ENCODE results near the gene TPPP2.

The TPPP2 gene

GRCh38 chr14:21017528-21018245 is 12.3 kb upstream of the TPPP2 start:
- no peak for FAIRE-seq

DNA sequence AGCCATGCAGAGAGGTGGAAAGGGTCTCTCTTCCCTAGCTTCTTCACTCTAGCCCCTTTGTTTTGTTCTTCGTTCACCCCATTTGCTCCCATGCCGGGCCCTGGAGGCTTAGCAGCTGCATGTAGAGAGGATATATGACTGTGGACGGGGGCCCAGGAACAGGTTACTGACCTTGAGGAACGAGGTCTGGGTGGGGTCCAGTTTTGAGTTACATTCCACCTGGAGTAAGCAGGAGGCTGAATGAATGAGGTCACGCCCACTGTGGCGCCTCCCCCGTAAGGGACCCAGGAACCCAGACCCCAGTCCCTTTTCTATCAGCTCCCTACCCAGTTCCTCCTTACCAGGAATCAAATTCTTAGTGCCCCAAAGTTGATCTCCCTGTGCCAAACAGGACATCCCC is 11.7 kb upstream of the TPPP2 start:
- no peak for FAIRE-seq

GRCh38 chr14:21018781-21019180 is 11.2 kb upstream of the TPPP2 start:
- no peak for FAIRE-seq

- FAIRE-seq = no peak
Measured at GRCh38 chr14:21019366-21019765, 10.7 kb upstream of the TPPP2 start.

DNA sequence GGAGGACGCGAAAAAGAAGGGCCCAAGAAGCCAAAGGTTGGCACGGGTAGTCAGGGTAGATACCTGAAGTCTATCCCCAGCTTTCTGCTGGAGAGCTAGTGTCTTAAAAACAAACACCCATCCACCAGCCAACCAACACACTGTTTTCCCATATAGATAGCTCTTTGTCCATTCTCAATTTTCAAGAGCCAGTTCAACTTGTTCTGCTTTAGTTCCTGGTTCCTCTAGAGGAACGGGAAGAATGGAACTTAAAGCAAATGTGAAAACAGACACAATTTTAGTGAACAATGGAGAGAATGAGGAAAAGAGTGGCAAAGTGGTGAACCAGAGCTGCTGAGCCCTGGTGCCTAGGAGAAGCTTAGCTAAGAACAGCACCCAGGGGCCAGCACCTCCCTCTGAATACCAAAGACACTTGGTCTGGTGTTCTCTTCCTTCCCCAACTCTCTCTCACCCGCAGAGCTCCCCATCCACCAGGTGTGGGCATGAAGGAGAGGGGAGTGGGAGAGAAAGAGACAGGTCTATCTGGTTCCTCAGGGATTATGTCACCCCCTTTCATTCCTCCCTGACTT is 9.0 kb upstream of the TPPP2 start:
- no peak for FAIRE-seq

GRCh38 chr14:21022686-21023085 is 7.3 kb upstream of the TPPP2 start:
- FAIRE-seq = no peak

GRCh38 chr14:21023174-21023573 is 6.8 kb upstream of the TPPP2 start:
- FAIRE-seq = no peak

DNA sequence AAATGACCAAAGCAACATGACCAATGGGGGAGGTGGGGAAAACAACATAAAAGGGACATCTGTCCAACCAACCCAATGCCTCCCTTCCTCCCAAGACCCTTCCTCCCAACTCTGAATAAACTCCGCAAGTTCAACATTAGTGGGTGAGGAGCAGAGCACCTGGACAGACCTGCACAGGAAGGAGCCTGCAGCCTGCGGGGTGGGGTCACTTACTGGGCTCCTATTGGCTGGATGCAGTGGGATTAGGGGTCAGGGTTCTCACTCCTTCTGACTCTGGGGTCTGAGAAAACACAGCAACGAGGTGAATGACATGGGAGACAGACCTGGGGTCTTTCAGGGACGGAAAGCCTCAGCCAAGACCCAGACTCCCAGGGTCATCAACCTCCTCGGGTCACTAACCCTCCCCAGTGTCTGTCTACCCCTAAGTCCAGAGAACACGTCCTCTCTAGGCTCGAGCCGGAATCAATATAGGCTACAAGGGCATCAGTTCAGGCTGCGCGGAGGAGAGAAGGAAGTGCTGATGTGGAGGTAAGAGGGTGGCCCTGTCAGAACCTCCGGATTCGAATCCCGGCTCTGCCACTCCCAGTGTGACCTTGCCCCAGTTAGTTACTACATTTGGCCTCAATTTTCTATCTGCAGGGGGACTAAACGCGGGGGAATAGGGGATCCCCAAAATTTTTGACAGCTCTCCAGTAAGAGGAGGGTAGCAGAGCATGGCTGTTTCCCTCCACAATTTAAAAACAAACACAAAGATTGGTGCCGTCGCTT is 6.0 kb upstream of the TPPP2 start:
- FAIRE-seq = no peak

DNA sequence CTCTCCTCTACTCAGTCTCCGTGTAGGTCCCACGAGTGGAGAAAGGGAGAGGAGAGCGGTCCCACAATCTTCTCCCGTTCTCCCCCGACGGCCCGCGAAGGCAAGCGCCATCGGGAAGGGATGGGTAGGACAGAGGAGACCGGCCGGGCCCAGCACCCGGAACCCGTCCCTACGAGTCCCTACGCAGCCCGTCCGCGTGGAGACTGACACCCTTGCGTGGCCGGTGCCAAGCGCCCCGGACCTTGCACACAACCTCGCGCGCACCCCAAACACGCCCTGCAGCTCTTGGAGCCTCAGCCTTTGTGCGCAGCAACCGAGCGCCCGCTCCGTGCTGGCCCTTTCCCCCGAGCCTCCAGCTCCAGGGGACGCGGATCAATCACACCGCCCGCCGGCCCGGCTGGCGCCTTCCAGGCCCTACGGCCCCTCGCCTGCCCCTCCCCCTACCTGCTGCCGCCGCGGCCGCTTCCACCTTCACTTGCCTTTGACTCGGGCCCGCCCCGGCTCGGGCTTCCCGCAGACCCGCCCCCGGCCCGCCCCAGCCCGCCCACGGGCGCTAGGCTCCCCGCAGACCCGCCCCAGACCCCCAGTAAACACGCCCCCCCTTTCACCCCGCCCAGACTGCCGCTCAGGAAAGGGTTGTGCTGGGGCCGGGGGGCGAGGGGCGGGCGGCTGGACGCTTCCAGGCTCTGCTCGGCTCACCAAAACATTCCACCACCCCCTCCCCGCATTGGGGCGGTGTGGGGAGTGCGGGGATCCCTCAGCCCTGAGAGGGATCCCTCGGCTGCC is 5.2 kb upstream of the TPPP2 start, which contains the start of gene NDRG2:
Gene NDRG2 (minus strand): TSS at position 477 of the 786 bp plus-strand sequence. CDS start 1,746 bp downstream, outside the sequence.
- no peak for FAIRE-seq

- no peak for FAIRE-seq
Measured at GRCh38 chr14:21025371-21026273, 4.4 kb upstream of the TPPP2 start.

DNA sequence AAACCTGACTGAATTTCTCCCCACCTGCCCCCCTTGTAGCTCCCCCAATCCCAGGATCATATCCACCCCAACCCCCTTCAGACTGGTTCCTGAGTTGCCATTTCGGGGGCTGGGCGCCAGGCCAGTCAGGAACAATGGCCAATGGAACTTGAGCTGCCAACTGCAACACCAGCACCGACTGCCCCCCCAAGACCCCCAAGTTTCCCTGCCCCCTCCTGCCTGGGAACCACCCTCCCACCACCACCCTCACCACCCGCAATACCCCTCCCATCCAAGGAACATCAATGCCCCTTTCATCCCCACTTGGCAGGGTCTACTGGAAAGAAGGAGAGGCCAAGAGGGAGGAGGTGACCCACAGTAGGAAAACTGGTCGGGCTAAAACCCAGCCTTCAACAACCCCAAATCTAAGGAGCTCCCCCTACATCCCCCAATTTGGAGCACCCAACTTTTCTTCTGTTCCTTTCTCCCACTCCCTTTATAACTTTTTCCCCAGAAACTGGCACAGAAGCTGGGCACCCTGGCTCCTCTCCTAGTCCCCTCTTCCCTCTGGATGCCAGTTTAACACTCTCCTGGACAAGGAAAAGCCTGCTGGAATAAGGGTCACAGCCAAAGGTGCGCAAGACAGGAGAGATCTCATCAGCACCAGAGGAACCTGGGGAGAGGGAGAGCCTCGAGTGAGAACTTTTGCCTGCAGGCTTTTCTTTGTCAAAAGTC is 3.6 kb upstream of the TPPP2 start:
- no peak for FAIRE-seq

GRCh38 chr14:21026988-21027315 is 3.1 kb upstream of the TPPP2 start:
- no peak for FAIRE-seq

- FAIRE-seq = no peak
Measured at GRCh38 chr14:21030531-21030930, 514 bp downstream of the TPPP2 start.

DNA sequence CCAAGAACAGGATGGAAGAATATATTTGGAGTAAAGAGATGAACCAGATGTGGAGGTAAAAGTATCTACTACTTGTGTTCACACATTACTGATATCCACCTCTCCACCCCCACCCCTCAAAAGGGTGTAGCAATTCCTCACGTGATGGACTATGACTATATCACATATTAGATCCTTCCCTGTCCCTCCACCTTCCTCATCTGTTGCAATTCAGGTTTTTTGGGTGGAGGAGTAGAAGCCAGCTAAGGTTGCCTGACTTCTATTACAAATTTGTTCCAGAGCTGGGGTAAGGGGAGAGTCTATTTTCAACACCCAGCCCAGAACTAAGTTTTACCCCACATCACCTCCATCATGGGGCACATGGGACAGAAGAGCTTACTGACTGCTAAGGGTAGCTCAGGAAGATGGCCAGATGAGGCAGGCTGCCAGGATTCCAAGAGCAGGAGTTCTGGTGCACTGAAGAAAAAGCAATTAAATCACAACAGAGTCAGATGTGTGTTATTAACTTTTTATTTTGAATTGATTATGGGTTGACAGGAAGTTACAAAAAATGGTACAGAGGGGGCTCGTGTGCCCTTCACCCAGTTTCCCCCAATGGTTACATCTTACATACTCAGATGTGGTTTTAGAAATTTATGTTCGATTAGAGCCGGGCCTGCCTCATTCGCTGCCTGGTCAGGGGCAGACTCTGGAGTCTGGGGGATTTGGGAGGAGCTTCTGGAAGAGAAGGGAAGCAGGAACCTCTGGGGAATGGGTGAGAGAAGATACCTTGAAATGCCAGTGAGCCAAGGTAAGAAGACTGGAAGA is 2.5 kb downstream of the TPPP2 start:
- FAIRE-seq = no peak

- no peak for FAIRE-seq
Measured at GRCh38 chr14:21033133-21033698, 3.2 kb downstream of the TPPP2 start.

DNA sequence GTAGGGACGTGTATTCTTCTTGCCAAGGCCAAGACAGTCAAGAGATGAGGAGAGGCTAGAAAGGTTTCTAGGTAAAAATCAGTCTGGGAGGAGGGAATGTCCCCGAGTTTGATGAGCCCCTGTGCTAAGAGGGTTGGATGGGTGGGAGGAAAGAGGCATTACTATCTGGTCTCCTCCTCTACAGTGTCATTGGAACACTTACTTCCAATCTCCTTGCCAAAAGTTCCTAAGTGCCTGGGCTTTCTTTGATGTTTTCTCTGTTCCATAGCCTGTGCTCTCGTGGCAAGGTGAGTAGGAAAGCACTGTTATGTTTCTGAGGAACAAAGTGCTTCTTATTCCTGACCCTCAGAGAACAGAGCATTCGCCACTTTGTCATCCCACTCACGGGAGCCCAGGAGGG is 4.7 kb downstream of the TPPP2 start, which contains the start of gene RNASE13:
Gene RNASE13 (minus strand): TSS at position 101 of the 400 bp plus-strand sequence. CDS start 519 bp downstream, outside the sequence.
- FAIRE-seq = no peak

GRCh38 chr14:21036751-21037150 is 6.7 kb downstream of the TPPP2 start:
- FAIRE-seq = no peak

DNA sequence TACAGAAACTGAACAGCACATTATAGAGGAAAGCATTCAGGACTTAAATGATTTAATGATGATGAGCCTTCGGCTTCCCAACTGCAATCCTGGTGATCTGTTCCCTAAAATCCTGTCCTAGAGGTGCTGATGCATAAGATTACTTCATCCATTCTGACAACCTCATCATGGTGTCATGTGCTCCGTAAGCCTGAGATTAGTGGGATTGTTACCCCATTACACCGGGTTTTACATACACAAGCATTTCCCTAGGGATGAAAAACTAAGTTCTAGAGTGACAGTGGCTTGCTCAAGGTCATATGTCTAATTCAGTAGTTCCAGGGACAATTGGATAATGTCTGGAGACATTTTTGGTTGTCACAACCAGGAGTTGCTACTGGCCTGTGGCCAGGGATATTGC is 7.1 kb downstream of the TPPP2 start:
- FAIRE-seq = no peak

GRCh38 chr14:21038441-21039422 is 8.7 kb downstream of the TPPP2 start:
- no peak for FAIRE-seq
